Breast epithelium (tissue), 3 donors: Measurements from ENCODE around the gene CALN1.

Experiments used
- POLR2AphosphoS5 ChIP-seq, 3 donors: sonication (generic); formaldehyde crosslinking; IDR thresholded peaks; one replicate each; pipeline ENCODE4 v1.6.1; 2017; ENCODE audit warnings: antibody characterized with exemption in 3 of 3
- TF ChIP-seq, protein P1 (sequence below), 3 donors: fragments of 450-650 bp; IDR thresholded peaks; one replicate each; pipeline ENCODE4 v1.5.1; 2016 to 2017; ENCODE audit warnings: antibody characterized with exemption in 3 of 3, mild to moderate bottlenecking in 3 of 3, moderate library complexity in 3 of 3

GRCh38 chr7:71900556-71900955 is 511.6 kb downstream of the CALN1 start:
- TF ChIP-seq, protein P1, sequence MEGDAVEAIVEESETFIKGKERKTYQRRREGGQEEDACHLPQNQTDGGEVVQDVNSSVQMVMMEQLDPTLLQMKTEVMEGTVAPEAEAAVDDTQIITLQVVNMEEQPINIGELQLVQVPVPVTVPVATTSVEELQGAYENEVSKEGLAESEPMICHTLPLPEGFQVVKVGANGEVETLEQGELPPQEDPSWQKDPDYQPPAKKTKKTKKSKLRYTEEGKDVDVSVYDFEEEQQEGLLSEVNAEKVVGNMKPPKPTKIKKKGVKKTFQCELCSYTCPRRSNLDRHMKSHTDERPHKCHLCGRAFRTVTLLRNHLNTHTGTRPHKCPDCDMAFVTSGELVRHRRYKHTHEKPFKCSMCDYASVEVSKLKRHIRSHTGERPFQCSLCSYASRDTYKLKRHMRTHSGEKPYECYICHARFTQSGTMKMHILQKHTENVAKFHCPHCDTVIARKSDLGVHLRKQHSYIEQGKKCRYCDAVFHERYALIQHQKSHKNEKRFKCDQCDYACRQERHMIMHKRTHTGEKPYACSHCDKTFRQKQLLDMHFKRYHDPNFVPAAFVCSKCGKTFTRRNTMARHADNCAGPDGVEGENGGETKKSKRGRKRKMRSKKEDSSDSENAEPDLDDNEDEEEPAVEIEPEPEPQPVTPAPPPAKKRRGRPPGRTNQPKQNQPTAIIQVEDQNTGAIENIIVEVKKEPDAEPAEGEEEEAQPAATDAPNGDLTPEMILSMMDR (IDR thresholded peaks at IDR 0.05): no peak
- TF ChIP-seq POLR2AphosphoS5 (IDR thresholded peaks at IDR 0.05): no peak
